ENCODE results near the gene R3HCC1L. TPM values are rescaled to one million over a fixed set of nuclear protein-coding genes. Genes with fewer than 3 reads are reported as not detected.

The R3HCC1L gene
- total and polyA plus RNA-seq, 9 of the 15 experiments (the other 6 are each of a cell fraction or from before 2014, with no cell fraction given), result 9.1 to 17.8 (median 12.6) TPM

- WGBS (ENCODE audit: insufficient coverage, low coverage, missing lambda C conversion rate), result 79% methylated on average over 6 of the region's 6 CpGs
- FAIRE-seq (no peak), ATAC-seq (no peak), DNase-seq (ENCODE audit: extremely low read depth in 1 of 4, low spot score in 3 of 4) (no peak)
- no peak overlapping the region for H3K4me2 ChIP-seq (ENCODE audit: insufficient read depth, low read length)
- no peak overlapping the region for H3K27ac ChIP-seq (ENCODE audit: extremely low read depth, low read depth, low read length)
- H2AFZ ChIP-seq (ENCODE audit: low read depth, low read length), result no peak overlapping the region
- H3K9me3 ChIP-seq (replicated peaks; ENCODE audit: control insufficient read depth, insufficient read depth, low read depth, low read length), result no peaks in the 10 kb centered on the region
- H3K9ac ChIP-seq (ENCODE audit: insufficient read depth in 1 of 2, low read depth in 2 of 2, low read length in 2 of 2), result no peak overlapping the region
- no peaks in the 10 kb centered on the region for H3K9me1 ChIP-seq (ENCODE audit: control insufficient read depth, insufficient read depth, low read length)
- POLR2A ChIA-PET, result interaction anchor here (1.3 to 1.9 kb wide), 2 partner anchors 8 to 10 kb away, joined by 4 to 6 read pairs; no protein-coding TSS in a partner anchor
- H3K36me3 ChIP-seq (ENCODE audit: control insufficient read depth, insufficient read depth, low read length), result no peaks in the 10 kb centered on the region; the same call in 2 of the 3 replicates
- CTCF ChIA-PET (ENCODE audit: low intra/inter-chr PET ratio), result no interaction called here
- intact Hi-C loops (cut with micrococcal nuclease), result no loop called here
- H3K27me3 ChIP-seq (ENCODE audit: control insufficient read depth in 2 of 2, insufficient read depth in 2 of 2, low read length in 2 of 2), result no peaks in the 10 kb centered on the region
- H3K4me3 ChIP-seq, result no peak overlapping the region
- no peaks in the 10 kb centered on the region for H3K79me2 ChIP-seq (ENCODE audit: control insufficient read depth, insufficient read depth, low read length)
- H3K4me1 ChIP-seq (replicated peaks in 1 of 2; ENCODE audit: control insufficient read depth in 2 of 2, insufficient read depth in 2 of 2, low read length in 2 of 2), result no peaks in the 10 kb centered on the region
- H4K20me1 ChIP-seq (replicated peaks; ENCODE audit: control insufficient read depth, insufficient read depth, low read length), result no peaks in the 10 kb centered on the region
- TF ChIP-seq MTA1 (IDR thresholded peaks at IDR 0.05; ENCODE audit: borderline replicate concordance), result no peak
- TF ChIP-seq STAT6 (CRISPR knock-in tag; IDR thresholded peaks at IDR 0.05), result no peak
- in situ Hi-C loops (cut with MboI), result no loop called here
- no TSS peak for BruUV-seq (replicated peaks)
Measured at GRCh38 chr10:98196985-98197384, 62.5 kb downstream of the R3HCC1L start.

DNA sequence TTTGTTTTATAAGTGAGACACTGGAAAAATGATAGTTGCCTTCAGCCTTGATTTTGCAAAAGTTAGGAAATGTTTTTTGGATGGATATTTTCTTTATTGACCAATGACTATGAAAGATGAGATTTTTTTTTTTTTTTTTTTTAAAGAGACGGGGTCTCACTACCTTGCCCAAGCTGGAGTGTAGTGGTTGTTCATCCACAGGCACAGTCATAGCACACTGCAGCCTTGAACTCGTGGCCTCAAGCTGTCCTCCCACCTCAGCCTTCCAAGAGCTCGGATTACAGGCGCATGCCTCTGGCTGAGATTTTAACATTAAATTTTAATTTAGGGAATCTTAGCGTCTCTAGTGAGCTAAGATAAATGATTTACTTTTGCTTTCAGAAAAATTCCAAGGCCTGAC lies 67.3 kb downstream of the R3HCC1L start:
- Histone ChIP-seq H4K20me1 (replicated peaks; ENCODE audit: control insufficient read depth, insufficient read depth, low read length) (no peaks in the 10 kb centered on the region), H2AFZ (ENCODE audit: low read depth, low read length) (no peak overlapping the region), H3K27ac (ENCODE audit: extremely low read depth, low read depth, low read length) (no peak overlapping the region), H3K4me2 (ENCODE audit: insufficient read depth, low read length) (no peak overlapping the region), H3K9ac (ENCODE audit: insufficient read depth in 1 of 2, low read depth in 2 of 2, low read length in 2 of 2) (no peak overlapping the region), H3K9me3 (replicated peaks; ENCODE audit: control insufficient read depth, insufficient read depth, low read depth, low read length) (no peaks in the 10 kb centered on the region), H3K4me3 (no peak overlapping the region), H3K36me3 (ENCODE audit: control insufficient read depth, insufficient read depth, low read length) (no peaks in the 10 kb centered on the region), H3K4me1 (replicated peaks in 1 of 2; ENCODE audit: control insufficient read depth in 2 of 2, insufficient read depth in 2 of 2, low read length in 2 of 2) (no peaks in the 10 kb centered on the region), H3K79me2 (ENCODE audit: control insufficient read depth, insufficient read depth, low read length) (no peaks in the 10 kb centered on the region), H3K9me1 (ENCODE audit: control insufficient read depth, insufficient read depth, low read length) (no peaks in the 10 kb centered on the region), H3K27me3 (ENCODE audit: control insufficient read depth in 2 of 2, insufficient read depth in 2 of 2, low read length in 2 of 2) (no peaks in the 10 kb centered on the region)
- FAIRE-seq, result no peak
- CTCF ChIA-PET (ENCODE audit: low intra/inter-chr PET ratio), result no interaction called here
- 82% methylated on average over 4 of the region's 5 CpGs for WGBS (ENCODE audit: insufficient coverage, low coverage, missing lambda C conversion rate)
- DNase-seq (ENCODE audit: extremely low read depth in 1 of 4, low spot score in 3 of 4), result no peak
- POLR2A ChIA-PET, result interaction anchor here (0.6 kb wide), 1 partner anchor 435 kb away, joined by 3 read pairs; no protein-coding TSS in a partner anchor
- no TSS peak for BruUV-seq (replicated peaks)
- in situ Hi-C loops (cut with MboI), result no loop called here
- no peak for ATAC-seq
- intact Hi-C loops (cut with micrococcal nuclease), result no loop called here
- no peak for TF ChIP-seq MBD1 (CRISPR knock-in tag; IDR thresholded peaks at IDR 0.05)
- TF ChIP-seq ELF1 (tag; IDR thresholded peaks at IDR 0.05), result no peak
